Esophagus squamous epithelium (tissue), 5 donors: ENCODE measurements around the gene ZCCHC7. TPM values are rescaled to one million over a fixed set of nuclear protein-coding genes. Genes with fewer than 3 reads are reported as not detected.

Experiments used
- DNase-seq: peaks from one replicate; lab custom pipeline; 2025; lab: John Stamatoyannopoulos, UW
- H3K27ac ChIP-seq, 4 donors: fragments of 200-600 bp; sonication (generic); one replicate each; pipeline ENCODE4 v1.5.1; 2016 to 2019; ENCODE audit warnings: mild to moderate bottlenecking in 1 of 4
- H3K27me3 ChIP-seq, 4 donors: fragments of 200-600 bp; sonication (generic); 1 replicate in 3 of 4; 2 replicates in 1 of 4; pipeline versions ENCODE4 v1.5.1 to v1.6.0; 2017 to 2021; ENCODE audit warnings: antibody characterized with exemption in 1 of 4
- H3K36me3 ChIP-seq, 3 donors: fragments of 200-600 bp; sonication (generic); one replicate each; pipeline ENCODE4 v1.5.1; 2016 to 2019
- H3K4me1 ChIP-seq, 3 donors: fragments of 200-600 bp; sonication (generic); one replicate each; pipeline ENCODE4 v1.5.1; 2017 to 2019
- H3K4me3 ChIP-seq, 4 donors: fragments of 200-600 bp; sonication (generic); 1 replicate in 3 of 4; 2 replicates in 1 of 4; pipeline ENCODE4 v1.5.1; 2016 to 2019; ENCODE audit warnings: mild to moderate bottlenecking in 2 of 4, moderate library complexity in 1 of 4
- H3K9me3 ChIP-seq, 3 donors: fragments of 200-600 bp; sonication (generic); one replicate each; pipeline ENCODE4 v1.5.1; 2016 to 2019
- CTCF ChIP-seq, 6 experiments: fragments of 450-650 bp in 4 of 6; fragments of 200-600 bp in 2 of 6; sonication (generic) in 2 of 6; IDR thresholded peaks; one replicate each; pipeline ENCODE4 v1.5.1; 2016 to 2019; ENCODE audit warnings: antibody characterized with exemption in 6 of 6, mild to moderate bottlenecking in 4 of 6, moderate library complexity in 4 of 6
- POLR2A ChIP-seq, 4 donors: fragments of 450-650 bp; IDR thresholded peaks; one replicate each; pipeline ENCODE4 v1.6.1; 2017; ENCODE audit warnings: antibody characterized with exemption in 4 of 4, mild to moderate bottlenecking in 4 of 4, moderate library complexity in 3 of 4
- WGBS, 2 donors: methylation state at CpG; one replicate each; pipeline ENCODE4 v1.1.5; 2018; 5-methylcytosine and 5-hydroxymethylcytosine counted together
- intact Hi-C: fragments of 100-400 bp; cut with DNase I; formaldehyde crosslinking; loops from one replicate; pipeline ENCODE4 v1.15.0; 2022
- total RNA-seq, 4 donors: library from RNA; depleted of rRNA; stranded (reverse); fragments of >200 nt; gene quantifications; one replicate each; pipeline ENCODE4 v1.1.0, GENCODE V29; 2016
- donor health status: DM: yes; HTN: yes; CAD: no.

ZCCHC7 gene
- total RNA-seq, 4 donors from 2014 or later = 6.1 to 21.6 (median 13.0) TPM

GRCh38 chr9:37206121-37206620 lies 85.8 kb downstream of the ZCCHC7 start:
- Histone ChIP-seq H3K27me3 (no peaks in the 10 kb centered on the region), H3K9me3 (no peaks in the 10 kb centered on the region), H3K4me1 (no peaks in the 10 kb centered on the region), H3K27ac (no peak overlapping the region), H3K4me3 (no peak overlapping the region), H3K36me3 (peaks cover 0 to 27% (median 0%) of the 10 kb centered on the region in 3 donors)
- TF ChIP-seq CTCF (IDR thresholded peaks at IDR 0.05) = no peak
- TF ChIP-seq POLR2A (IDR thresholded peaks at IDR 0.05) = no peak
- WGBS, 2 donors = 92 to 96% methylated on average over 10 of the region's 10 CpGs
- no peak for DNase-seq
- intact Hi-C loops = no loop called here

- Histone ChIP-seq H3K36me3 (peaks cover 0 to 21% (median 0%) of the 10 kb centered on the region in 3 donors), H3K9me3 (no peaks in the 10 kb centered on the region), H3K27ac (no peak overlapping the region), H3K27me3 (no peaks in the 10 kb centered on the region), H3K4me1 (no peaks in the 10 kb centered on the region), H3K4me3 (no peak overlapping the region)
- TF ChIP-seq CTCF (IDR thresholded peaks at IDR 0.05) (no peak), POLR2A (IDR thresholded peaks at IDR 0.05) (no peak)
- WGBS, 2 donors = 50% methylated on average over 2 of the region's 2 CpGs
- no peak for DNase-seq
- intact Hi-C loops = no loop called here
These were observed 89.3 kb downstream of the ZCCHC7 start for GRCh38 chr9:37209431-37210386.

GRCh38 chr9:37210737-37211523 lies 90.6 kb downstream of the ZCCHC7 start:
- 59 to 71% methylated on average over 3 of the region's 3 CpGs for WGBS, 2 donors
- Histone ChIP-seq H3K4me3 (no peak overlapping the region), H3K9me3 (no peaks in the 10 kb centered on the region), H3K36me3 (peaks cover 0 to 21% (median 0%) of the 10 kb centered on the region in 3 donors), H3K4me1 (peaks cover 0 to 6% (median 0%) of the 10 kb centered on the region in 3 donors), H3K27me3 (no peaks in the 10 kb centered on the region), H3K27ac (no peak overlapping the region)
- TF ChIP-seq CTCF (IDR thresholded peaks at IDR 0.05) = no peak
- TF ChIP-seq POLR2A (IDR thresholded peaks at IDR 0.05) = no peak
- intact Hi-C loops = no loop called here
- DNase-seq = no peak

- H3K36me3 ChIP-seq = peaks cover 0 to 9% (median 0%) of the 10 kb centered on the region in 3 donors
- peaks cover 0 to 9% (median 0%) of the 10 kb centered on the region in 3 donors for H3K4me1 ChIP-seq
- H3K9me3 ChIP-seq = no peaks in the 10 kb centered on the region
- DNase-seq = no peak
- H3K27me3 ChIP-seq = no peaks in the 10 kb centered on the region
- 82 to 96% methylated on average over 2 of the region's 2 CpGs for WGBS, 2 donors
- no peak overlapping the region for H3K27ac ChIP-seq
- TF ChIP-seq CTCF (IDR thresholded peaks at IDR 0.05) = no peak
- no peak for TF ChIP-seq POLR2A (IDR thresholded peaks at IDR 0.05)
- intact Hi-C loops = no loop called here
- H3K4me3 ChIP-seq = no peak overlapping the region
These were observed 92.1 kb downstream of the ZCCHC7 start for GRCh38 chr9:37212435-37212834.
